Activated CD4-positive, alpha-beta T cell treated with anti-CD3 and anti-CD28 coated beads for 24 hours (primary cell): ENCODE data around the gene SZRD1.

ENCODE experiments used
- DNase-seq, 2 donors: peaks; one replicate each; pipeline ENCODE4 v3.0.0-alpha.2; 2020; ENCODE audit warnings: low read depth in 2 of 2

SZRD1 gene

DNA sequence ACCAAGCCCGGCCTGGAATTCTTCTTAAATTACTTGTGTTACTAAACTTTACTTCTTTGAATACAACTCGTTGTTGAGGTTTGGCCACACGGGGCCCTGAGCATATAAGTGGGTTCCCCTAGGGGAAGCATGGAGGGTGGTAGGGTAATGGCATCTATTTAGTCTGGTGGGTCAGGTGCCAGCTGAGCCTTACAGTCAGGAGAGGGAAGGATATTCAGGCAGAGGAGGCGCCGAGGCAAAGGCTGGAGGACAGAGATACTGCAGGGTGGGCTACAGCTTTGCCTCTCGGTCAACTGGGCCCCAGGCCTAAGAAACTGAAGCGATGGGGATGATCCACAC, 73.1 kb downstream of the SZRD1 start:
- DNase-seq: no peak

DNA sequence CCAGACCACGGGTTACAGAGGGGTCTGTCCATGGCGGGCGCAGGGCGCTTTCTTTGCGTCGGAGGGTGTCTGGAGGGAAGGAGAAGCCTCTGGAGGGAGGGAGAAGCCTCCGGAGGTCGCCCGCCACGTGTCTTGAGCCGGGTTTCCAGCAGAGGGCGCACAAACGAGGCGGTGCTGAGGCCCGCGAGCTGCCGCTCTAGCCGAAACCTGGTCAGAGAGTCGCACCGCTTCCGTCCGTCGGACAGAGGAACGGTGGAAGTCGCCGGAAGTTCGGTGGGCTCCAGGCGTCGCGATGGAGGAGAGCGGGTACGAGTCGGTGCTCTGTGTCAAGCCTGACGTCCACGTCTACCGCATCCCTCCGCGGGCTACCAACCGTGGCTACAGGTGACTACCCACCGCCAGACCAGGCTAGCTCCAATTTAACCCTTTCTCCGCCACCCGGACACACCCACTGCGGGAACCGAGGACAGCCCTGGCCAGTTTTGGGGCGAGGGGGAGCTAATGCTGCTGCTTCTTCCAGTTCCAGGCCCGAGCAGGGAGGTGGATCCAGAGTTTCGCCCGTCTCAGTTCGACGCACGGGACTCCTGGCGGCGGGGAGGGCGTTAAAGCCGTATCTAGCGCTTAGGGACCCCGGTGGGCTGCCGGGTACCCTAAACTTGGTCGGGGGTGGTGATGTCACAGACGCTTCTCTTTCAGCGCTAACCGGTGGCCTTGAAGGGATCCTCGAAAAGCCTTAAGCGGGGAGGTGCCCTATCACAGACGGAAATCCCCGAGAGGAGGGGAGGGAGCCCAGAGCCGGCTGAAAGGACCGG, 73.6 kb downstream of the SZRD1 start, which contains the start of gene NECAP2:
Gene NECAP2, plus strand, starts transcription at position 255 of the 812 bp plus-strand sequence. Its CDS starts 38 bp downstream, at position 293.
- DNase-seq: peak; percentile 94 to 97

- DNase-seq: no peak
These were observed 74.2 kb downstream of the SZRD1 start for GRCh38 chr1:16441282-16441665.

DNA sequence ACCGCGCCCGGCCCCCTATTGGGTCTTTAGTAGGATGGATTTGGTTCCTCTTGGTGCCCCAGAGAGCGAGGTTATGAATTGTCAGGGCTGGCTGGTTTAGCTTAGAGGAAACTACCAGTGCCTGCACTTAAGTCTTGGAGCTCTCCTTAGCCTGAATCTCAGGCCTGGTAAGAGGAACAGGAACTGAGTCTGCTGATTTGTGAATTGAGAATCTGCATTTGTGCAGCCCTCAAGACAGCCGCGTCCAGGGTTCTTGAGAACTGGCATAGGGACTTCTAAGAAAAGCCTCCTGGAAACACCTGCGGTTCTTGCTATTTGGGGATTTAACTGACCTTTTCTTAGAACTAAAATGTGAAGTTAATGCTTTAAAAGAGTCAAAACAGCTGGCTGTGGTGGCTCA, 75.2 kb downstream of the SZRD1 start:
- DNase-seq: no peak

- DNase-seq: no peak
These were observed 75.9 kb downstream of the SZRD1 start for GRCh38 chr1:16442941-16443340.

DNA sequence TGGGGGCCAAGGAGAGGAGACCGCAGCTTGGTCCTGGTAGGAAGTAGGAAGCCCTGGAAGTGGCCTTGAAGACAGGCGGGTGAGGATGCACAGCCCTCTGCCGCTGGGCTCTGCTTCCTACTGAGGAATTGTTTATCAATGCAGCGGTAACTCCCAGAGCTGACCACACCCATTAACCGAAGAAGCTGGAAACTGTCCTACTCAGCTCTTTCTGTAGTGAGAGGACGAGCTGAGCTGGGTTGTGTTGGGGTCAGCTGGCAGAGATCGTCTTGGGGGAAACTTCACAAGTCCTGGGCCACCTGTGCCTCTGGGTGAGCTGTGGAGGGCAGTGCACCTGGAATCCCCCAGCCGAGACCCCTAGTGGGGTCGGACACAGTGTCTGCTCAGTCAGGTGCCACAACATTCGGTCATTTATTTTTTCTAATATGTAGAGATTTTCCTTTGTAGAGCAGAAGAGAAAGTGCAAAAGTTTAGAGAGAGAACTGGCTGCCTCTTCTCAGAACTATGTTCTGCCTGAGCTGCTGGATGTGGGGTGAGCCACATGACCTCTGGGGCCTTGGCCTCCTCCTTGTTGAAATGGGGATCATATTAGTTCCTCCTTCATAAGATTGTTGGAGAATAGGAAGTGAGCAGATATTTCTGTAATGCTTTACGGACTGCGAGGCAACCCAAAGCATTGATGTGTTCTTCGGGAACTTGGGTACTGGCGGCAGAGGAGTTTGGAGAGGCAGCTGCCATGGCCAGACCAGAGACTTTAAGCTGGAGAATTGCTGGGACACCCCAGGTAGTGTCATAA, 77.1 kb downstream of the SZRD1 start:
- no peak for DNase-seq

- DNase-seq: no peak
These were observed 78.0 kb downstream of the SZRD1 start for GRCh38 chr1:16445052-16445451.

DNA sequence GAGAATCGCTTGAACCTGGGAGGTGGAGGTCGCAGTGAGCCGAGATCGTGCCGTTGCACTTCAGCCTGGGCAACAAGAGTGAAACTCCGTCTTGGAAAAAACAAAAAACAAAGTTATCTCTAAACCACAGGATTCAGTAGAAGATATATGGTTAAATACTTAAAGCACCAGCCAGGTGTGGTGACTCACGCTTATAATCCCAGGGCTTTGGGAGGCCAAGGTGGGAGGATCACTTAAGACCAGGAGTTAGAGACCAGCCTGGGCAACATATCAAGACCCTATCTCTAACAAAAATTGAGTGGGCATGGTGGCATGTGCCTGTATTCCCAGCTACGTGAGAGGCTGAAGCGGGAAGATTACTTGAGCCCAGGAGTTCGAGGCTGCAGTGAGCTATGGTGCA, 79.1 kb downstream of the SZRD1 start:
- DNase-seq: no peak

DNA sequence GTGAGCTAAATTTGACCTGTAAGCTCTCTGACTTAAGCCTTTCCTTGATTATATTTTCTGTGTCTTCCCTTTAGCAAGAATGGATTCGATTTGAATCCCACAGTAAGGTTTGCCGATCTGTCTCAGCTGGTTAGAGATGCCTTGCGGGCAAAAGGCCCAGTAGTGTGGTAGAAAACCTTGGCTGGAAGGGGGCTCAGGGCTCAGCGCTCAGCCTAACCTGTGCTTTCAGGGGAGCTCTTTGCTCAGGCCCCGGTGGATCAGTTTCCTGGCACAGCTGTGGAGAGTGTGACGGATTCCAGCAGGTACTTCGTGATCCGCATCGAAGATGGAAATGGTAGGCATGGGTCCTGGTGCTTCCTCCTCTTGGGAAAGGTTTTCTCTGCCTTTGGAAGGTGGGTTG, 80.6 kb downstream of the SZRD1 start:
- DNase-seq: no peak
